NCI-H2196 treated with DMSO at 0.1 percent for 48 hours (cell line): ENCODE measurements around the gene LRP6.
"Not testable (repeated sequence)": the region's sequence is repeated elsewhere in the genome, so short reads cannot be mapped to it uniquely, and the experiment has no call there.

Experiments
- DNase-seq: peaks from one replicate; lab custom pipeline; 2025; ENCODE audit not compliant: unreplicated experiment; lab: John Stamatoyannopoulos, UW

The LRP6 gene

DNA sequence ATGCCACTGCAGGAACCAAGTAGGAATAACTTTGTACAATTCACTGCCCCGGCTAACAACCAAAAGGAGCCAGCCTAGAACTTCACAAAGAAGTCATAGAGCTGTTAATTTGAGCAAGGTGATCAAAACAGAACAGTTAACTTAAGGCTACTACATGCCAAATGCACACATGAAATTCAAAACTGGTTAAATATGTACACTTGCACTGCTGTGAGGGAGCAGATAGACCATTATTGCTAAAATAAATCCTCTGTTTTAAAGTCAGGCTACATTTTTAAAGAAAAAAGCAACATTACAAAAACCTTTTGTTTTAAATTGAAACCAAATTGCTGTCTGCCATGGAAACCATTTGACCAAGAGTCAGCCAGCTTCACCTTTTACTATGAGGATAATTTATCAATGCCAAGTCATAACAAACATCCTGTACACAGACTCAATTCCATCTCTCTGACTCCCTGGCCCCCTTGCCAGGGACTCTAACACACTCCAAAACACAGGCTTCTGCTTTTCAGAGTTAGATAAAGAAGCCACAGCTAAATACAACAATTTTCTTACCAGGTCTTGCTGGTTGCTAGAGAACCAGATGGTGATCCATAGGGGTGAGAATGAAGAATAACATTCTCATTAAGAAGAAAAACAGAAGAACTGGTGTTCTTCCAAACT is 84.0 kb downstream of the LRP6 start:
- DNase-seq = no peak

GRCh38 chr12:12181511-12181910 is 85.3 kb downstream of the LRP6 start:
- DNase-seq = no peak

- no peak for DNase-seq
These were observed 86.3 kb downstream of the LRP6 start for GRCh38 chr12:12180575-12180974.

GRCh38 chr12:12180136-12180535 is 86.7 kb downstream of the LRP6 start:
- DNase-seq = no peak

DNA sequence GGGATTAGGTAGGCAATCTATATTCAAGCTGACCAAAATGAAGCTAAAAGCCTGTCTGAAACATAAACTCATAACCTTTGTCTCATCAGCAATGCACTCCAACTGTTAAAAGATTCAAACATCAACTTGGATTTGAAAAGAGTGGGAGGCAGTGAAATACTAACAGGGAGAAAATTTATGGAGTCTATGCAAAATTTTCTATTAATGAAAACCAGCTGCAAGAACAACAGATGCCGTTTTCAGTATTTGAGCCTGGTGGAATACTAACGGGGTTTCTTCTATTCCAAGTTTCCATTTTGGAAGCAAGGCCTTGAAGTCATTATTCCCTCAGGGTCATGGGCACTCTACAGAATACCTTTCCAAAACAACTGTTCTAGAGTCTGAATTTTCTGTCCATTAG is 88.3 kb downstream of the LRP6 start:
- no peak for DNase-seq

GRCh38 chr12:12176402-12176801 is 90.4 kb downstream of the LRP6 start:
- DNase-seq = no peak

DNA sequence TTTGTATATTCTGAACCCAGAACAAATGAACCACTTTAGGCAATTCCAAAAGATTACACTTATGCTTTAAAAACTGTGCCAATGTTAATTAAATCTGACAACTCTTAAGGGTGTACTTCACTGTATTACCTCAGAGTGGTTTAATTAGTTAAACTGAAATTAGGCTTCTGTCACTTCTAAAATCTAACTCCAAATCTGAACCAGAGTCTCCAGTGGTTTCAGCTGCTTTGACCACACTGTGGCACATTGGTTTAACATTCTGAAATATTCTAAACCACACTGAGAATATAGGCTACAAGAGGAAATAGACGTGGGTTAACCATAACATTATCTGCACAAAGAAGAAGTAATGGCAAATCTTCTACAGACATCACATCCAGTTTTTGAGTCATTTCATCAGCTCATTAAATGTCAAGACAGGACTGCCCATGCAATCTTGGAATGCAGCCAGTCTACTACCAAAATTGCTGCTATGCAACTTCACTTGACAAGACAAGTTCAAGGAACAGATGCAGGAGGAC is 94.8 kb downstream of the LRP6 start:
- DNase-seq = no peak

GRCh38 chr12:12167847-12168246 is 99.0 kb downstream of the LRP6 start:
- no peak for DNase-seq

- DNase-seq = no peak
These were observed 100.1 kb downstream of the LRP6 start for GRCh38 chr12:12166751-12167150.

DNA sequence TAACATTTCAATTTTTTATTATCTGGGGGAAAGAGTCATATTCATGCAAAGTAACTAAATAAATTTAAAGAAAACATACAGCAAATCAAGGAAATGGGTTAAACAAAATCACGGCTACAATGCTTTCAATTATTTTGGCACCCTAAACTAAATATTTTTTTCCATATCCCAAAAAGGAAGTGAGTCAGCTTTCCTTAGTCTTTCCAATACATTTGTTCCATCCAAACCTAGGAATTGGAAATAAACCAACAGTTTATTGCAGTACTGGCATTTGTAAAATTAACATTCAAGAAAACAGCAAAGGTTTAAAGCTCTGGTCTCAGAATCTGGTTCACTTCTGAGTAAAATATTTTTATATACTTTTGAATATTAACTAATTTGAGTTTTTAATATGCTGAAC is 106.9 kb downstream of the LRP6 start:
- DNase-seq = no peak

DNA sequence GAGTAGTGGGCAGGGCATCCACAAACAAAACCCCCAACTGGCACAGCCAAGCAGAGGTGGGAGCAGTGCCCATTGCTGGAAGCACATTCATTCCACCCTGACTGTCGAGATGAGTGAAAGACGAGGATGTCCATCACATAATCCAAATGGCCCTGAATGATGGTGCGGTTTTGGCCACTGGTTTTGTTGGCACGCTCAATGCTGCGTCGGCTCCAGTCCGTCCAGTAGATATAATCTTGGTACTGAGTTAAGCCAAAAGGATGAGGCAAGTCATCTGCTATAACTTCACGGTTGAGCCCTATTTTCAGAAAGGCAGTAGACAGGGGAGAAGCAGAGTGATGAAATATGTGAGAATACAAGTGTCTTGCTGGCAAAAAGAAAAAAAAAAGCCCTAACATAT is 108.0 kb downstream of the LRP6 start:
- no peak for DNase-seq

DNA sequence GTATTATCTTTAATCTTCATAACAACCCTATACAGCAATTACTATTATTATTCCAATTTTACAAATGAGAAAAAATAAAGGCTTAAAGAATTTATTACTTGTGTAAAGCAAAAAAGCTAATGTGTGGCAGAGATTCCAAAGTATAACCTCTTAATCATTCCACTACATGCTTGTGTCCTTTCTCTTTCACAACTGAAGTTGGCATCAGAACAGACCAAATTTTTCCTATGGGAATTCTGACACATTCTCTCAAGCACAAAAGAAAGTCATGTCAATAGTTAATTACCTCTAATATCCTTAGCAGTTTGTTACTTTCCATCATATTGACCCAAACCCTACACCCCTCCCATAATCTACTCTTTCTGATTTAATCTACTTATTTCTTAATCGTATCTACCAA is 109.4 kb downstream of the LRP6 start:
- DNase-seq = no peak

GRCh38 chr12:12156828-12157227 is 110.0 kb downstream of the LRP6 start:
- no peak for DNase-seq

DNA sequence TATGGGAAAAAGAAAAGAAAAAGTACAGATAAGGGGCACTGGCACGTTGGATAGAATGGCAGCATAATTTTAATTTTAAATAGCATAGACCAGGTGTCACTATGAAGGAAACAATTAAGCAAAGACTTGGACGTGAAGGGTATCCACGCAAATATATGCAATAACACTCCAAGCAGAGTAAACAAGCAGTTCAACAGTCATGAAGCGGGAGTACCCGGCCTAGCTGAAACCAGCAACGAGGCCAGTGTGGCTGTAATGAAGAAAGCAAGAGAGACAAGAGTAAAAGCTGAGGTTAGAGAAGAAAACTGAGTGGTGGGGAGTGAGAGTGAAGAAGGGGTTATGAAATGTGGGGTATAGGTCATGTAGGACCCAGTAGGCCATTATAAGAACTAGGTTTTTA is 110.7 kb downstream of the LRP6 start:
- DNase-seq = no peak

- no peak for DNase-seq
These were observed 113.2 kb downstream of the LRP6 start for GRCh38 chr12:12153596-12153995.

DNA sequence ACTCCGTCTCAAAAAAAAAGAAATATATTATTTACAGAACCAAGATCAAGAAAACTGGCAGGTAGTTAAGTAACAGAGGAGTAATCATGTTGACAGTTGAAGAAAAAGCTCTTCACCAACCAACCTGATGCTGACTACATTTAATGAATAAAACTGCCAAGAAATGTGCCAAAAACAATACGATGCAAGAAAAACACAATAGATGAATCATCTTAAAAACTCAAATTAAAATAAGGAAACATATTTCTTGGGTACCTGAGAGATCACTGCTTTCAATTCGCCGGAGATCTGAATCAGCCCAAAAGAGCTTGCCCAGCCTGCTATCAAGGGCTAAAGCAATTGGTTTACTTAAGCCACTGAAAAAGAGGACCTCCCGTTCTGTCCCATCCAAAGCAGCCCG is 119.7 kb downstream of the LRP6 start:
- no peak for DNase-seq

- DNase-seq = not testable (repeated sequence)
These were observed 122.3 kb downstream of the LRP6 start for GRCh38 chr12:12144531-12144930.

- no peak for DNase-seq
These were observed 125.8 kb downstream of the LRP6 start for GRCh38 chr12:12141000-12141399.

GRCh38 chr12:12138203-12139154 is 128.4 kb downstream of the LRP6 start:
- DNase-seq = no peak

- no peak for DNase-seq
These were observed 133.1 kb downstream of the LRP6 start for GRCh38 chr12:12133785-12134184.

DNA sequence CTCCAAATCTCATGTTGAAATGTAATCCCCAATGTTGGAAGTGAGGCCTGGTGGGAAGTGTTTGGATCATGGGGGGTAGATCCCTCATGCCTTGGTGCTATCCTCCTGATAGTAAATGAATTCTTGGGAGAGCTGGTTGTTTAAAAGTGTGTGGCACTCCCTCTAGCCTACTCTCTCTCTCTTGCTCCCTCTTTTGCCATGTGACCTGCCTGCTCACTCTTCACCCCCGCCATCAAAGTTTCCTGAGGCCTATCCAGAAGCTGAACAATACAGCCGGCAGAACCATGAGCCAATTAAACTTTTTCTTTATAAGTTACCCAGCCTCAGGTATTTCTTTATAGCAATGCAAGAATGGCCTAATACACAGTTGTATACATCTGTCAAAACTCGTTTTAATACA is 133.6 kb downstream of the LRP6 start:
- DNase-seq = no peak

GRCh38 chr12:12128670-12129069 is 138.2 kb downstream of the LRP6 start:
- no peak for DNase-seq
